HTERT RPE-1 (cell line): ENCODE measurements around the gene DDX28.
"Not testable (repeated sequence)": the region's sequence is repeated elsewhere in the genome, so short reads cannot be mapped to it uniquely, and the experiment has no call there.

Experiments
- in situ Hi-C: fragments of 300-500 bp; cut with MboI; formaldehyde crosslinking; loops from 4 replicates; pipeline ENCODE4 v1.14.3; 2020; ENCODE audit warnings: low sequenced_read_pairs

DDX28 gene

DNA sequence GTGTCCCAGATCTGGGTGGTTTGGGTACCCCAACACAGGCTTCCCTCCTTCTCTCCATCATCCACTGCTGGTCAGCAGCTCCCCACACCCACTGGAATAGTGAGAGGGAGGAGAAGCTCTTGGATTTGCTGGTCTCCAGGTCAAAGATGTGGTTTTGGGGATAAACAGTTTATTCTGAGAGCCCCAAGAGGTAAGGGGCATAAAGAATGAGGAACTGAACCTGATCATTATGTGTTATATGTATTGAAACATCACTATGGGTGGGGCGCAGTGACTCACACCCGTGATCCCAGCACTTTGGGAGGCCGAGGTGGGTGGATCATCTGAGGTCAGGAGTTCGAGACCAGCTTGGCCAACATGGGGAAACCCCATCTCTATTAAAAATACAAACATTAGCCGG lies 27.6 kb downstream of the DDX28 start:
- in situ Hi-C loops, result no loop called here

DNA sequence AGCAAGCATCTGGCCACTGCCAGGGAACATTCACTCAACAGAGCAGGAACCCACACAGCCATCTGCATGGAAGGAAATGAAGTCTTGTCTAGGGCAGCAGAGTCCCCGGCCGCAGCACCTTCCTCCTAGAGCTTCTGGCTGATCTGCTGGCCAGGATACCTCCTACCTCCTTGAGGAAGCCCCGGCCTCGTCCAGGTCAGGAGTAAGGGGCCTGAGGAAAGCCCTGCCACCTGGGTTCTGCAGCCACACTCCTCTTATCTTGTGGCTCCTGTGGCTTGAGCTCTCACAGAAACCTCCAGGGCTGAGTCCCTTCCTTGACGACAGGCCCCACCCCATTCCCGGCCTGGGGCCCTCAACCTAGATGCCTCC lies 29.0 kb downstream of the DDX28 start:
- in situ Hi-C loops, result not testable (repeated sequence)

DNA sequence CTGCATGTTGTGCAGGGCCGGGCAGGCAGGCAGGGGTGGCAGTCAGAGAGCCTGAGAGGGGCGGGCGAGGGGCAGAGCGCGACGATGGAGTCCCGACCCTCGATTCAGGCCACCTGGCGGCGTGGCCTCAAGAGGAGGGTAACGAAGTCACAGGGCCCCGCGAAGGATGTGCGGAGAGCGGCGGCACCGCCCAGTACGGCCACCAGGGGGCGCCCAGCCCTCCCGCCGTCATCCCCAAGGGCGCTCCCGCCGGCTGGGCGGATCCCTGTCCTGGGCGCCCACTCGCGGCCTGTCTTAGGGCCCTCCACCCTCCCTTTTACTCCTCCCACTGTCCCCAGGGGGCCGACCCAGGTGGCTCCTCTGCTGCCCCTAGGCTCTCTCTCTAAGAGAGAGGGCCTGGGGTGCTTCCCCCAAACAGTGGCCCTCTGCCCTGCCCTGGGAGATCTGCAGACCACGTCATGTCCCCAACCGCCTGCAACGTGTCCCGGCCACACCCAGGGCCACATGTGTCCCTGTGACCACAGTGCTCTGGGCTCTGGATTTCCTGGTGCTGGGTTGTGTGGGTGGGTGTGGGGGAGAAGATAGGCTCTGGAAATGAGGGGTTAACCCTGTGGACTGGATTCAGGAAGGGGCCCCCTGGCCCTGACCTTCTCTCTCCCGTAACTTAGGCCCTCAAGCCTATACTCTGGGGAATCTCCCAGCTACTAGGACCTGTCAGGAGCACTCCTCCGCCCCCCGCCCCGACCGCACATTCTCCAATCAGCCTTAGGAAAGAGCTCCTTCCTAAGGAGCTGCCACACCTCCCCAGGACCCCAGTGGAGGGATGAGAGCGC lies 29.6 kb downstream of the DDX28 start:
- in situ Hi-C loops, result no loop called here

DNA sequence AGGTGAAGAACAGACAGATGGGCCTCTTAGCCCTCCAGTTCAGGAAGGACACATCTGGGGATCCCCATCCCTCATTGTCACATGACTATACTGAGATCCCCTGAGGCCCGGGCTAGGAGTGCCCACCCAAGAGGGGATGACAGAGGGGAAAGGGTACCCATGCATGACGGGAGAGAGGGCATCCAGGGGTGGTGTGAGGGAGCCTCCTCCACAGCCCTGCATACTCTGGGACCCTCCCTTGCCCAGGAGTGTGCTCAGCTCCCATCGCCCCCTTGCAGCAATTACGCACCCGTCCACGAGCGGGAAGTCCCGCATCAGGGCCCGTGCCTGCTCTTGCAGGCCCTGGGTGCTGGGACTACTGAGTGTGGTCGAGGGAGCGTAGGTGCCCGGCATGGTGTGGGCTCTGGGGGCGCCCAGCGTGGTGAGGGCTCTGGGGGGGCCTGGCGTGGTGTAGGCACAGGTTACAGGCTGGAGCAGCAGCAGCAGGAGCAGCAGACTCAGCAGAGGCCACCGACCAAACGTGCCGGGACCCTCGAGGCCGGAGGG lies 30.3 kb downstream of the DDX28 start:
- in situ Hi-C loops, result no loop called here

DNA sequence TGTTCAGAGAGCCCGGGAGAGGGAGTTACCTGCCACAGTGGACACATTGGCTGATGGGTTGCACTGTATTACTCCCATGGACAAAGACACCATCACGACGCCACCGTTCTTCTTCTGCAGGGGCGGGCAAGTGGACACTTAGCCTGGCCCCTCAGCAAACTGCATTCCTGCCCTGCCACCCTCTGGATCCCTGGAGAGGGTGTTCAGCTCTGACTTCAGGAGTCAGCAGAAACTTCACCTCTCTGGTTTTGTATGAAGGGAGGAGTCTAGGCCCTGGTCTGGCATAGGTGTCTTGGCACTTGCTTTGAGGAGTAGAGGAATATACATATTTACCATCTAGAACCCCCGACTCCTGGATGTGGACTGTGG lies 33.0 kb downstream of the DDX28 start:
- in situ Hi-C loops, result no loop called here

DNA sequence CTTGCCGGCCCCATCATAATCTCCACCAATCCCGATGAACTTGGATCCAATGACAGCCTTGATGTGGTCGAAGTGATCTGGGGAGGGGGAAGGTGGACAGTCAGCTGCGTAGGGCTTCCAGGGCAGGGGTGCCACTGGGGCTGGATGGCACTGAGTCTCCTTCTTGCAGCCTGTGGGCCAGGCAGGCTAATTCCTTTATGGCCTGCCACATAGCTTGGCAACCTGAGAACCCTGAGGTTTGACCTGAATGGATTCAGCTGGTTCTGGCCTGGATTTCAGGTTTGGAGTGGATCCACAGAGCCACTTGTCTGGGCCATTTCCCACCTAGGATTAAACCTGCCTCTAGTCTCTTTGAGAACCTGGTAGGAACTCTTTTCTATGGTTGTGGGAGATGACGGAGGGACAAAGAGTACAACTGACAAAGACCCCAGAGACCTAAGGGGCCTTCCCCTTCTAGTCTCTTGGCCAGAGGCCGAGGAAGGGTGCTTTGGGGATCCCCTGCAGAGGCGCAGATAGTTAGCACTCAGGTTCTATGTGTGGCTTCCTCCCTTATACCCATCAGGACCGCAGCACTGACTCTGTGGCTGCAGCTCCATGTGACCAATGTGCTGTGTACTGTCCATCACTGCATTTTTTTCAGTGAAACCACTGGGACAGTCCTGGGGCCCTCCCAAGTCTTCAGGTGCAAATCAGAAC lies 33.6 kb downstream of the DDX28 start:
- in situ Hi-C loops, result no loop called here

DNA sequence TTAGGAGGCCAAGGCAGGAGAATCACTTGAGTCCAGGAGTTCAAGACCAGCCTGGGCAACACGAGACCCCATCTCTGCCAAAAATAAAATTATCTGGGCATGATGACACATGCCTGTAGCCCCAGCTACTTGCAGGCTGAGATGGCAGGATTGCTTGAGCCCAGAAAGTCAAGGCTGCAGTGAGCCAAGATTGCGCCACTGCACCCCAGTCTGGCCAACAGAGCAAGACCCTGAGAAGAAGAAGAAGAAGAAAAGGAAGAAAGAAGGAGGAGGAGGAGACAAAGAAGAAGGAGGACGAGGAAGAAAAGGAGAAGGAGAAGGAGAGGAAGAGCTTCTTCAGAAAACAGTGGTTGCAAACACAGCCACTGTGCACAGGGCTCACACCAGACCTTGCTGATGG lies 34.4 kb downstream of the DDX28 start:
- in situ Hi-C loops, result no loop called here

DNA sequence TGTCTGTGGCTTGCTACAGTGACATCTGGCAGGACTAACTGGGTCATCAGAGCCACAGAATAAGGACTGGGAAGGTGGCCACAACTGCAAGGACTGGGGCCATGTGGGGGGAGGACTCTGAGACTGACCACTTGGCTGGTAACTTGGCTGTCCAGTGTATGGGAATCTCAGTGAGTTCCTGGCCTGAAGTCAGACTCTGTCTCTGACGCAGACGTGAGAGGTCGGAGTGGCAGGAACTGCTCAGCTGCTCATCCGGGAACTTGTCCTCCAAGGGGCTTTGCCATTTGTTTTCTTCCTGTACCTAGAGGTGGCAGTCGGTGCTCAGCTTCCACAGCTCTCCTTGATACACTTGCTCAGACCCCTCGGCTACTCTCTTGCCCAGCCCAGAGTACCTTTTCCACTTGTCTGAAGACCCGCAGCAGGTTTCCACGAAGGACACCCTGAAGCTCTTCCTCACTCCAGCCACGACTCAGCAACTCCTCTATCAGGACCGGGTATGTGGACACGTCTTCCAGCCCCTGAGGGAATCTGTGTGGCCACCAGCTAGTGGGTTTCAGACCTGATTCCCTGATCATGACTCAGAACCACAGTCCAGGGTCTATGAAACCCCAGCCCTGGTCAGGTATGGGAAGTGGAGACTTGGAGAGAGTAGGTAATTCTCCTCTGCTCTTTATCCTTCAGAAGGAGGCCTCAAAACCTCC lies 35.4 kb downstream of the DDX28 start:
- in situ Hi-C loops, result no loop called here

DNA sequence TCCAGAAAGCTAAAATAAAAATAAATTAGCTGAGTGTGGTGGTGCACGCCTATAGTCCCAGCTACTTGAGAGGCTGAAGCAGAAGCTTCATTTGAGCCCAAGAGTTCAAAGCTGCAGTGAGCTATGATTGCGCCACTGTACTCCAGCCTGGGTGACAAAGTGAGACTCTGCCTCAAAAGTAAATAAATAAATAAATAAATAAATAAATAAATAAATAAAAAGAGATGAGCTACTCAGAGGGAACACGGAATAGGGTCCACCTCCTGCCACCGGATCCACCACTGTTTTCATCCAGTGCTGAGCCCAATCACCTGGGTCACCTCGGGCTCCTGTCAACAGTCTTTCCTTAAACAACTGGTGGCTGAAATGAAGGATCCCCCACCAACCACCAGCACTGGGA lies 36.1 kb downstream of the DDX28 start:
- in situ Hi-C loops, result no loop called here

DNA sequence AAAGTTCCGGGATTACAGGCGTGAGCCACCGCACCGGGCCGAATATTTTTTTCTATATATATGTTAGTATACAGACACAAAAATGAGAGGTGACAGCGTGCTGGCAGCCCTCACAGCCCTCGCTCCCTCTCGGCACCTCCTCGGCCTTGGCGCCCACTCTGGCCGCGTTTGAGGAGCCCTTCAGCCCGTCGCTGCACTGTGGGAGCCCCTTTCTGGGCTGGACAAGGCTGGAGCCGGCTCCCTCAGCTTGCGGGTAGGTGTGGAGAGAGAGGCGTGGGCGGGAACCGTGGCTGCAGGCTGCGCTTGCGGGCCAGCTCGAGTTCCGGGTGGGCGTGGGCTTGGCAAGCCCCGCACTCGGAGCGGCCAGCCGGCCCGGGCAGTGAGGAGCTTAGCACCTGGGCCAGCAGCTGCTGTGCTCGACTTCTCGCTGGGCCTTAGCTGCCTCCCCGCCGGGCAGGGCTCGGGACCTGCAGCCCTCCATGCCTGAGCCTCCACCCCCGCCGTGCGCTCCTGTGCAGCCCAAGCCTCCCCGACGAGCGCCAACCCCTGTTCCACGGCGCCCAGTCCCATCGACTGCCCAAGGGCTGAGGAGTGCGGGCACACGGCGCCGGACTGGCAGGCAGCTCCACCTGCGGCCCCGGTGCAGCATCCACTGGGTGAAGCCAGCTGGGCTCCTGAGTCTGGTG lies 40.9 kb downstream of the DDX28 start:
- in situ Hi-C loops, result no loop called here

DNA sequence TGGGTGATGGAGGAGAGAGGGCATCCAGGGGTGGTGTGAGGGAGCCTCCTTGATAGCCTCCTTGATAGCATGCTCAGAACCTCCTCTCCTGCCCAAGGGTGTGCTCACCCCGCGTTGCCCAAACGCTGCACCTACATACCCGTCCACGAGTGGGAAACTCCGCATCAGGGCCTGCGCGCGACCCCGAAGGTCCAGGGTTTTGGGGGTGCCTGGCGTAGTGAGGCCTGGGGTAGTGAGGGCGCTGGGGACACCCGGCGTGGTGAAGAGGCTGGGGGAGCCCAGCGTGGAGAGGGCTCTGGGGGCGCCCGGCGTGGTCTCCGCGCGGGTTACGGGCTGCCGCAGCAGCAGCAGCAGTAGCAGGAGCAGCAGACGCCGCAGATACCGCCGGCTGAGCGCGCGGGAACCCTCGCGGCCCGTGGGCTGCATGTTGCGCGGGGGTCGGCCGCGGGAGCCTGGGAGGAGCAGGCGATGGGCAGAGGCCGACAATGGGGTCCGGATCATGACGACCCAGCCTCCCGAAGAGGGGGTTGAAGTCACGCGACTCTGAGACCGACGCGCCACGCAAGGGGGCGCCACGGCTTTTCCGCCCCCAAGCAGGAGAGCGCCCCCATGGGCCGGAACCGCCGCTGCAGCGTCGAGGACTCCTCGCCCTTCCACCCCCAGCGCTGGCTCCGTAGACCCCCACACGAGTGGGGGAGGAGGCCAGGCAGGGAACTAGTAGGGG lies 42.9 kb downstream of the DDX28 start, which contains the start of gene DPEP3:
Gene DPEP3 (minus strand): TSS at position 545 of the 724 bp plus-strand sequence. CDS start 119 bp downstream, at position 426.
- in situ Hi-C loops, result no loop called here

DNA sequence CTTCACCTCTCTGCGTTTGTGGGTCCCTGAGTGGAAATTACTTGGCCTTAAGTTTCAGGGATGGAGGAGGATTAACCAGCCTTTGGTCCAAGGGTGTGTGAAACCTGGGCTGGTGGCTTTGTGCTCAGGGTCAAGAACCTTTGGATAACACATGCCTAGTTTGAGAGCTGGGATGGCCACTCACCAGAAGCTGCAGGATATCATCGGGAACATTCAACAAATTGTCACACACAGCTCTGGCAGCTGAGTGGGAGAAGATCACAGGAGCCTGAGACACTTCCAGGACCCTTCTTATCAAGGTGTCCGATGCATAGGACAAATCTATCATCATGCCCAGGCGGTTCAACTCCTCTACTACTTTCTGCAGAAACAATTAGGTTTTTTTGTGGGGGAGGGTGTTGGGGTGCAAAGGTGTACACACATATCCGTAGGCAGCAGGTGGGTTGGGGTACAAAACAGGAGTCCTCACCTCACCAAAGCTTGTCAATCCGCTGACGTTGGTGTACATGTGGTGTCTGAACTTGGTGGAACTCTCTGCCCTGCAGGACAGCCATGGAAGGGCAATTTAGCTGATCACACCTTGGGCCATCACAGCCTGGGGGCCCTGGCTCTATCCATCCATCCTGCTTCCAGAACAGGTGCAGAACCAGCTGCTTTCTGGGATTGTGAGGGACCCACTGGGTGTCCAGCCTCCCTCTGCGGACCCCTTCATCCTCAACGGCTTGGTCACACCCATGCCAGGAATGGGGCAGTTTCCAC lies 45.4 kb downstream of the DDX28 start:
- in situ Hi-C loops, result no loop called here

DNA sequence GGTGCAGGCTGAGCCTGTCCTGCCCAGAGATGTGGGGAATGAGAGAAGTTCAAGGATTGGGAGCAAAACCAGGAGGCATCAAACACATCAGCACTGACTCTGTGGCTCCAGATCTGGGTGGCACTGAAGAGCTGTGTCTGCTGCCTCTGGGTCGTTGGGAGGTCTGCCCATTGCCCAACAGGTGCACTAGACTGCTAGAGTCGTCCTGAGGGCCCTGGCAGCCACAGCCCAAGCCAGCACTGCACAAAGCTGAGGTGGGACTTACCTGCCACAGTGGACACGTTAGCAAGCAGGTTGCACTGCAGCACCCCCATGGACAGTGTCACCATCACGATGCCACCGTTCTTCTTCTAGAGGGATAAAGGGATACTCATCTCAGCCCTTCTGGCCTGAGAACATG lies 46.0 kb downstream of the DDX28 start:
- in situ Hi-C loops, result no loop called here

DNA sequence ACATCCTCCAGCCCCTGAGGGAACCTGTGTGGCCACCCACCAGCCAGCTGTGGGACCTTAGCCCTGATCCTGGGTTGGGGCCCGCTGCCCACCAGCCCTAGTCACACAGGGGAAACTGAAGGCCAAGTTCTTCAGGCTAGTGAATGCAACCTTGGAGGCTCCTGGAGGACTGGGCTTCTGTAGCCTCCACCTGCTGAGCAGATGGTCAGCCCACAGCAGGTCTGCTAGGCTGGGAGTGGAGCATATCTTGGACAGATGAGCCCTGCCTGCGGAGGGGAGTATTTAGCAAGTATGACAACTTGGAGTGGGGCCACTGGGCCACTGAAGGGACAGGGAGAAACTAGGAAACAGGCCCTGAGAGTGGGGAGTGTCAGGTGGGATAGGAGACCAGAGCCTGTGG lies 46.8 kb downstream of the DDX28 start:
- in situ Hi-C loops, result no loop called here

DNA sequence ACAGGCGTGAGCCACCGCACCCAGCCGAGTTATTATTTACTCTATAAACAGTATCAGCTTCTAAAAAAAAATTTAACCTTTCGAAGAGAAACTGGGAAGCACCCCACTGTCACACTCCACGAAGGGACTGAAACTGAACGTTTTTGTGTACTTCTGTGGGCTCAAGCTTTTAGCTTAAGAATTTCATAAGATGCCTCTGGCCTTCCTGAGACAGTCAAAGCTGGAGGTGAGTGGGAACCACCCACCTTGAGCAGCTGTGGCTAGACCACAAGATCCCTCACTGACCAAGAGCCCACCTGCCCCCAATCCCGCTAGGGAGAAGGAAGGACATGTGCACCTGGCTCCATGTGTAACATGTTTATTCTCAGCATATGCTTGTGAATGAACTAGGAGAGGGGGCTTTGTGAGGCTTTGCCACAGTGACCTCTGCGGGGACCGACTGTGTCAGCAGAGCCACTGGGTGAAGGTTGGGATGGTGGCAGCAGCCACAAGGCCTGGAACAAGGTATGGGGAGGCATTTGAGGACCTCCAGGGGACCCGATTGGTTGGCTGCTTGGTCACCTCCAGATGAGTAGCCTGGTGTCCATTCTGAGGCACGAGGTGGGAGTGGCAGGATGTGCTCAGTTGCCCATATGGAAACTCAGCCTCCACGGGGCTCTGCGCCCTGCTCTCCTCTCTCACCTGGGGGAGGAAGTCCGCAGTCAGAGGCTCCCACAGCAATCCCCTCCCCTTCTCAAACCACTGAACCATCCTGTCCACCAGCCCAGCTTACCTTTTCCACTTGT lies 47.5 kb downstream of the DDX28 start:
- in situ Hi-C loops, result no loop called here

DNA sequence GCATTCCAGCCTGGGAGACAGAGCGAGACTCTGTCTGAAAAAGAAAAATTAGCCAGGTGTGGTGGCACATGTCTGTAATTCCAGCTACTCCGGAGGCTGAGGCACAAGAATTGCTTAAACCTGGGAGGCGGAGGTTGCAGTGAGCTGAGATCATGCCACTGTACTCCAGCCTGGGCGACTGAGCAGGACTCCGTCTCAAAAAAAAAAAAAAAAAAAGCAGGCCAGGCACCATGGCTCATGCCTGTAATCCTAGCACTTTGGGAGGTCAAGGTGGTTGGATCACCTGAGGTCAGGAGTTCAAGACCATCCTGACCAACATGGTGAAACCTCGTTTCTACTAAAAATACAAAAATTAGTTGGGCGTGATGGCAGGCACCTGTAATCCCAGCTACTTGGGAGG lies 50.7 kb downstream of the DDX28 start:
- in situ Hi-C loops, result not testable (repeated sequence)

DNA sequence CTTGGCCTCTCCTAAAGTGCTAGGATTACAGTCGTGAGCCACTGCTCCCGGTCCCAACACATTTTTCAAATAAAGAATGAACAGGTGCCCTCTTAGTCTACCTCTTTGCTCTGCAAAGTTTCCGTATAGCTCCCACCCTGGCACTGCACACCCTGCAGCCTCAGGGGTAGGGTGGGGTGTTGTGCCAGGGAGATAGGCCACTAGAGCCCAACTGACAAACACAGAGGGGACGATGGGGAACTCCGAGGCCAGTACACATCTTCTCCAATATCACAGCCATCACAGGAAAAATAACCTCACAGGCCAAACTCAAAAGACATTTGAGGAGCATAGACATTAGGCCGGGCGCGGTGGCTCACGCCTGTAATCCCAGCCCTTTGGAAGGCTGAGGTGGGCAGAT lies 51.9 kb downstream of the DDX28 start:
- in situ Hi-C loops, result no loop called here
